GM20431 (cell line): Measurements from ENCODE around the gene KRTAP16-1.
"Not testable (repeated sequence)": the region's sequence is repeated elsewhere in the genome, so short reads cannot be mapped to it uniquely, and the experiment has no call there.

Experiments
- in situ Hi-C: fragments of 300-500 bp; cut with MseI, MboI; formaldehyde crosslinking; loops from one replicate; pipeline ENCODE4 v1.15.0; 2020; ENCODE audit warnings: low sequenced_read_pairs; ENCODE audit not compliant: unreplicated experiment

The KRTAP16-1 gene

GRCh38 chr17:41304091-41304490 is 5.0 kb downstream of the KRTAP16-1 start:
- in situ Hi-C loops = no loop called here

GRCh38 chr17:41302981-41303380 is 6.1 kb downstream of the KRTAP16-1 start:
- in situ Hi-C loops = no loop called here

- in situ Hi-C loops = no loop called here
Observed at GRCh38 chr17:41301916-41302901, 6.9 kb downstream of the KRTAP16-1 start, which contains the start of gene KRTAP29-1. KRTAP29-1 (minus strand) TSS chr17:41302851; CDS start chr17:41302851, 0 bp downstream.

- in situ Hi-C loops = no loop called here
Observed at GRCh38 chr17:41301204-41301790, 7.8 kb downstream of the KRTAP16-1 start.

GRCh38 chr17:41298458-41299135 is 10.5 kb downstream of the KRTAP16-1 start:
- in situ Hi-C loops = no loop called here

GRCh38 chr17:41296846-41297245 is 12.3 kb downstream of the KRTAP16-1 start:
- in situ Hi-C loops = no loop called here

GRCh38 chr17:41294016-41294415 is 15.1 kb downstream of the KRTAP16-1 start:
- in situ Hi-C loops = no loop called here

- in situ Hi-C loops = no loop called here
Observed at GRCh38 chr17:41287050-41287449, 22.1 kb downstream of the KRTAP16-1 start.

- in situ Hi-C loops = no loop called here
Observed at GRCh38 chr17:41284546-41284945, 24.6 kb downstream of the KRTAP16-1 start.

- in situ Hi-C loops = no loop called here
Observed at GRCh38 chr17:41284043-41284442, 25.1 kb downstream of the KRTAP16-1 start.

GRCh38 chr17:41278176-41278955 is 30.7 kb downstream of the KRTAP16-1 start:
- in situ Hi-C loops = no loop called here

GRCh38 chr17:41275648-41276190 is 33.4 kb downstream of the KRTAP16-1 start, which contains the start of gene KRTAP9-7:
KRTAP9-7 (plus strand) TSS chr17:41275698; CDS start chr17:41275698, 0 bp downstream.
- in situ Hi-C loops = not testable (repeated sequence)

- in situ Hi-C loops = no loop called here
Observed at GRCh38 chr17:41271858-41272257, 37.3 kb downstream of the KRTAP16-1 start.

- in situ Hi-C loops = not testable (repeated sequence)
Observed at GRCh38 chr17:41271323-41271722, 37.8 kb downstream of the KRTAP16-1 start.

- in situ Hi-C loops = no loop called here
Observed at GRCh38 chr17:41267711-41268110, 41.4 kb downstream of the KRTAP16-1 start.

- in situ Hi-C loops = no loop called here
Observed at GRCh38 chr17:41265078-41265477, 44.0 kb downstream of the KRTAP16-1 start, which contains the start of gene KRTAP9-6. KRTAP9-6 (plus strand) TSS chr17:41265378; CDS start chr17:41265378, 0 bp downstream.

GRCh38 chr17:41264599-41264998 is 44.5 kb downstream of the KRTAP16-1 start:
- in situ Hi-C loops = no loop called here

- in situ Hi-C loops = no loop called here
Observed at GRCh38 chr17:41263212-41263611, 45.9 kb downstream of the KRTAP16-1 start.

GRCh38 chr17:41258406-41258805 is 50.7 kb downstream of the KRTAP16-1 start:
- in situ Hi-C loops = no loop called here
